Measurements from ENCODE around the gene KLHDC7A.
A peak's percentile ranks its signal among the peaks of the same experiment; 100 is the strongest.

The KLHDC7A gene

DNA sequence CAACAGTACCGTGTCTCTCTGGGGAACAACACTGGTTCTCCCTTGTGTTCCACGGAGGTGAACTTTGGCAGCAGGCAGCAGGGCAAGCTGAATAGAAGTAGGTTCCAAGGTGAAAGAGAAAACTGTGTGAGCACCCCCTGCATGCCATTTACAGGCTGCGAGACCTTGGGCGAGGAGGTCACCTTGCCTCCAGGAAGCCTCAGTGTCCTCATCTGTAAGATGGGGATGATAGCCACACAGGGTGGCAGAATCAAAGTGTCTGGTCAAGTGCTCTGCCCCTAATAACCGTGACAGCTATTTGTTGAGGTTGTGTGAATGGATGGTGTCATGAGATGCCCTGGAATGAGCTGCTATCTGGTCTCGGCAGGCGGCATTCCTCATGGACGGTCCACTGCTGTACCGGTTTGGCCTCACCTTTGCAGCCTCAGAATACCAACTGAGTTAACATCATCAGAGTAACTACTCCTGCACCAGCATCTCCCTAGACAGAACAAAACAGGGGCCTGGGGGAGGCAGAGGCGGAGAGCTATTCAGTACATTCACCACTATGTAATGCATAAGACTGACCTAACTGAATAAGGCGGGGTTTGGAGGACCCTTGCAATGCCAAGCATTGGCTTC, 7.4 kb upstream of the KLHDC7A start:
- no peak for DNase-seq

DNA sequence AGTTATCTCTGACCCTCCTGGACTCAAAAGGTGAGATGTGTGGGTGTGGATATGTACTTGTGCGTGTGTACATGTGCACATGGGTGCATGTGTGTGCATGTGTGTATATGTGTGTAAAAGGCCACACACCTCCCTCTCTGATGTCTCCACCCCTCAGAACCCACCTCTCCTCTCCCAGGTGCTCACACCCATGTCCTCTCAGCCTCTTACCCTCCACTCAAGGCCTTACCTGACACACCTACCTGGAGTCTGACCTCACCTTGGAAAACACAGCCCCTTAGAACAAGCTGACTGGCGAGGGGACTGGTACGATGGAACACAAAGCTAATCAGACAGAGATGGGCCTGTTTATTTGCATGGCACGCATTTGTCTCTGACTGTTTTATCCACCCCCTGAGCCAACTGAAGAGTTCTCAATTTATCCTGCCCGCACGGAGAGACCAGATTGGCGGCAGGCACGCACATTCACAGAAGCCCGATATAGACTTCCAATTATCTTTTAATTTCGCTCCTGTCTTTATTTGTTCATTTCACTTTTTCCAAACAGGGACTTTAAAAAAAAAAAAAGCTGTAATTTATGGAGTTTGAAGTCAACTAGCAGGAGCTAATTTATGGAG, 6.1 kb upstream of the KLHDC7A start:
- DNase-seq = no peak

DNA sequence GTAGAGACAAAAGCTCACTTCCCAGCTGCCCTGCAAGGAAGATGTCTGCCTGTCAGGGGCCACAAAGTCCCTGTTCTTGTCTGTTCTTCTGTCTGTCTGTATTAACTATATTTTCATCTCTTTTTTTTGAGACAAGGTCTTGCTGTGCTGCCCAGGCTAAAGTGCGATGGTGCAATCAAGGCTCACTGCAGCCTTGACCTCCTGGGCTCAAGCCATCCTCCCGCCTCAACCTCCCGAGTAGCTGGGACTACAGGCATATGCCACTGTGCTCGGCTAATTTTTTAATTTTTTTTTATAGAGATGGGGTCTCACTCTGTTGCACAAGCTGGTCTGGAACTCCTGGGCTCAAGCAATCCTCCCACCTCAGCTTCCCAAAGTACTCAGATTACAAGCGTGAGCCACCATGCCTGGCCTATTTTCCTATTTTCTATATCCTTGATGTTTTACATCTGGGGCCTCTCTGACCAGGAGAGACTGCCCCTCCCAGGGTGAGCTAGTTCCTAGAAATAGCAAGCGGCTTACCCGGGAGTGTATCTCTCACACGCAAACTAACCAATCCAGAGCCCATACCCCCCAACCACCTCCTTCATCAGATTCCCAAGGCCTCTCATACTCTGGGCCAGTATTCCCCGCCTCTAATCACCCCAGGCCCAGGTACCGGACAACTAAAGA, 5.4 kb upstream of the KLHDC7A start:
- no peak for DNase-seq

DNA sequence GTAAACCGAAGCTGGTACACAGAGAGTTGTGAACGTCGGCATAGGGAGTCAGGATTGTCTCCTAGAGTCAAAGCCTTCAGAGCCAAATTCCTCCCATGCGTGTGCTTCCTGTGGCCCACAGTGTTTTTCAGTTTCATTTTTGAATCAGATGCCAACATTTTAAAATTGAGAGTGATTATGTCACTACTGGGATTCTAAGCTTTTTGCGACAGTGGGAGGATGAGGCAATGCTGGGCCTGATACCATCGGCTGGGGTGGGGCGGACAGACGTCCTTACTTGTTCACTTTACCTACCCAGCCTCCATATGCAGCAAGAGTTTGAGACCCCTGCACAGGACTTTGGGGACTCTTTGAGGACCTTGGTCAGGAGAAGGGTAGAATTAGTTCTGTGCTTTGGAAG, 1.3 kb upstream of the KLHDC7A start:
- peak in 1 of 5 experiments; percentile 5 for DNase-seq

GRCh38 chr1:18481190-18481920, 625 bp downstream of the KLHDC7A start:
- DNase-seq = no peak

- no peak for DNase-seq
Measured at GRCh38 chr1:18481921-18482701, 1.4 kb downstream of the KLHDC7A start.

DNA sequence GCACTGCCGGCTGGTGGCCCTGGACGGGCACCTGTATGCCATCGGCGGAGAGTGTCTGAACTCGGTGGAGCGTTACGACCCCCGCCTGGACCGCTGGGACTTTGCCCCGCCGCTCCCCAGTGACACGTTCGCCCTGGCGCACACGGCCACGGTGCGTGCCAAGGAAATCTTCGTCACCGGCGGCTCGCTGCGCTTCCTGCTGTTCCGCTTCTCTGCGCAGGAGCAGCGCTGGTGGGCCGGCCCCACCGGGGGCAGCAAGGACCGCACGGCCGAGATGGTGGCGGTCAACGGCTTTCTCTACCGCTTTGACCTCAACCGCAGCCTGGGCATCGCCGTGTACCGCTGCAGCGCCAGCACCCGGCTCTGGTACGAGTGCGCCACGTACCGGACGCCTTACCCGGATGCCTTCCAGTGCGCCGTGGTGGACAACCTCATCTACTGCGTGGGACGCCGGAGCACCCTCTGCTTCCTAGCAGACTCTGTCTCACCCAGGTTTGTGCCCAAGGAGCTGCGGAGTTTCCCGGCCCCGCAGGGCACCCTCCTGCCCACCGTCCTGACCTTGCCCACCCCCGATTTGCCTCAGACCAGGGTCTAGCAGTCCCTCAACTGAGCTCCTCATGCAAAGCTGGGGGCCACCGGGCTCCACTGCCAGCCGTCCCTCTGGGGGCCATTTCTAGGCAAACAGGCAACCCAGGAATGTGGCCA, 2.1 kb downstream of the KLHDC7A start:
- DNase-seq = no peak

GRCh38 chr1:18484276-18484675, 3.5 kb downstream of the KLHDC7A start:
- DNase-seq = no peak

GRCh38 chr1:18484721-18485120, 4.0 kb downstream of the KLHDC7A start:
- no peak for DNase-seq

DNA sequence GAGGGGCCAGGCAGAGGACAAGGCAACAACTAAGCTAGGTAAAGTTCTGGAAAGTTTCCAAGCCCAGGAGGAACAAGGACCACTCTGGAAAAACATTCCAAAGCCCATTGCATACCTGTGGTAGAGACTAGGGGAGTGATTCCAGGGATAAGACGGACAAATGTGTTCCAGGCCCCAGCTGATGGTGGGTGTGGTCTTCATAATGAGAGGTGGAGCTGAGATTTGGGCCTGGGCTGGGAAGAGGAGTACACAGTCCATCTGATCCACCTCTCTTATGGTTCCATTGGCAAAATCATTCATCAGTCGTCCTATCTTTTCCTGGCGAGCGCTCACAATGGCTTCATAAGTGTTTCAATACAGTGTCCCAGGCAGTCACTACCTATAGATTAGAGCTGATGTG, 4.5 kb downstream of the KLHDC7A start:
- DNase-seq = no peak

DNA sequence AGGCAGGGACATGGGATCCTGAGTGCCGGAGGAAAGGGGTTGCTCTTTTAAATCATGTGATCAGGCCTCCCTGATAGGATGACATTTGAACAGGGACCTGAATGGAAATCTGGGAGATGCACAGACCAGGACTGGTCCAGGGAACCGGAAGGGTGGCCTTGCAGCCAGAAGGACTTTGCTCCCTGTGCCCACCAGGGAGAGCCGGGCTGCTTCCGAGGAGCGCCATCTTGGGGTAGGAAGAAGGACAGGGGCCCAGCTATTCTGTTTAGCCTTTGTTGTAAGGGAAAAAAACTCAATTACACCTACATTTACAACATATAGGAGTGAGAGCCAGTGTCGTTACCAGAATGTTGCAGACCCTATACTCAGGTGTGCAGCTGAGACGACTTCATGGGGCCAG, 5.5 kb downstream of the KLHDC7A start:
- DNase-seq = no peak

DNA sequence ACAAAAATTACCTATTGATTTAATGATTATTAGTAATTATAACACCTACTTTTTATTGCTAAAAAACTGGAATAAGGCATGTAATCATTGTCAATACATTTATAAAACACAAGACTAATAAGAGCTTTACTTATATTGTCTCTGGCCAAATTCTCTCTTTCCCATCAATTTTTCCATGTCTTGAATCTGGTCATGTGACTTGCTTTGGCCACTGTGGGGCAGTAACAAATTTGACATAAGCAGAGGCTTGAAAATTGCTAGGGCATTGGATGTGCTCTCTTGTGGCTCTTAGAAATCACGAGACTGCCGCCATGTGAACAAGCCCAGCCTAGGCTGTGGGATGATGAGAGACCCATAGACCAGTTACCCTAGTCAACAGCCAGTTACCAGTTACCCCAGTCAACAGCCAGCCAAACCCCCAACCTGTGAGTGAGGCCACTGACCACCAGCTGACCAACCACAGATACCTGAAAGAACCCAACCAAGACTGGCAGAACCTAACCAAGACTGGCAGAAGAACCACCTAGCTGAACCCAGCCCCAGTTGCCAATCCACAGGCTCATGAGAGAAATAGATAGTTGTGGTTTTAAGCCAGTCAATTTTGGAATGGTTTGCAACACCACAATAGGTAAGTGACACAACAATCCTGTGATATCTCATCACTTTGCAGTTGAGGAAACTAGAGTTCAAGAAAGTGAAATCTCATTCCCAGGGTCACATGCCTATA, 8.8 kb downstream of the KLHDC7A start:
- no peak for DNase-seq

GRCh38 chr1:18491168-18491567, 10.4 kb downstream of the KLHDC7A start:
- no peak for DNase-seq

GRCh38 chr1:18494304-18494703, 13.6 kb downstream of the KLHDC7A start:
- DNase-seq = no peak

DNA sequence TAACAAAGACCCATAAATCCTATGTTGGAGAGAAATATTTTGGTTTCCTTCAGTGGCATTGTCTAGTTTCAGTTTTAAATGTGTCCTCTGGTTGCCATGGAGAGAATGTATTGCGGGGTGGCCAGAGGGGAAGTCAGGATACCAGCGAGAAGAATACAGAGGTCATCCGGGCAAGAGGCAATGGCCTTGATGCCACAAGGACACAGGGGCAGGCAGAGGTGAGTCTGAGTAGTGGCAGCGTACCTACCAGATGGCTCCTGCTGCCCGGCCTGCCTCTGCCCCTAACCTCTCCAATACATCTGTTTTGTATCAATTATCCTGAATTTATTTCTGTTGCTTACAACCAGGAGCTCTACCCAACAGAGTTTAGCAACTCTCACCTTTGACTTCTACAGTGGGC, 14.9 kb downstream of the KLHDC7A start:
- DNase-seq = no peak

- DNase-seq = no peak
Measured at GRCh38 chr1:18496056-18496455, 15.3 kb downstream of the KLHDC7A start.

- DNase-seq = no peak
Measured at GRCh38 chr1:18496497-18497235, 15.9 kb downstream of the KLHDC7A start.

GRCh38 chr1:18501833-18502232, 21.1 kb downstream of the KLHDC7A start:
- DNase-seq = no peak

DNA sequence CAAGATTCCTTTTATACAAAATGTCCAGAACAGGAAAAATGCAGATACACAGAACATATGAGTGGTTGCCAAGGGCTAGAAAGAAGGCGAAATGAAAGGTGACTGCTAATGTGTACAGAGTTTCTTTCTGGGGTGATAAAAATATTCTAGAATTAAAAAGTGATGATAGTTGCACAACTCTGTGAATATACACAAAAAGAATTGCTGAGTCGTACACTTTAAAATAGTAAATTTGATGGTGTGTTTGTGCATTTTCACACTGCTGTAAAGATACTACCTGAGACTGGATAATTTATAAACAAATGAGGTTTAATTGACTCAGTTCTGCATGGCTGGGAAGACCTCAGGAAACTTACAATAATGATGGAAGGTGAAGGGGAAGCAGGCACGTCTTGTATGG, 23.9 kb downstream of the KLHDC7A start:
- DNase-seq = no peak

DNA sequence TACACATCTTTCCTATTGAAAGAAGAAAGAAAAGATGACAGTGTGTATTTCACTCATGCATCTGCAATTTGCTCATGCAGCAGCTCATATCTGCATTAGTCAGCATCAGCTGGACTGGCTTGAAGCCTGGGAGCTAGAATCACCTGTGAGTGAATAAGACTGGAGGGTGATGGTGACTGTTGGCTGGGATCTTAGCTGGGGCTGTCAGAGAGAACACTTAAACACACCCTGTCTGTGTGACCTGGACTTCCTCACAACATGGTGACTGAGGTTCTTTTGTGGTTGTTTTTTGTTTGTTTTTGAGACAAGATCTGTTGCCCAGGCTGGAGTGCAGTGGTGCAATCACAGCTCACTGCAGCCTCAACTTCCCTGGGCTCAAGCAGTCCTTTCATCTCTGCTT, 24.9 kb downstream of the KLHDC7A start:
- no peak for DNase-seq

DNA sequence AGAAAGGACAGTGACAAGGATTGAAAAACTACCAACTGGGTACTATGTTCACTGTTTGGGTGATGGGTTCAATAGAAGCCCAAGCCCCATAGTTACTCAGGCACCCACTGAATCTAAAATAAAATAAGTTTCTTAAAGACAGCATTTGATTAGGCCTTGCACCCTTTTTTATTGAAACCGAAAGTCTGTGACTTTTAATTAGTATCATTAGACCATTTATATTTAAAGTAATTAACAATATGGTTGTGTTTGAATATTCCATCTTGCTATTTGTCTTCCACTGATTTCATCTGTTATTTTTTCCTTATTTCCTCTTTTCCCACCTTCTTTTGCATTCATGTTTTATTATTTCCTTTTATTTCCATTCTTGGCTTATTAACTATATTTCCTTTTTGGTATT, 27.4 kb downstream of the KLHDC7A start:
- DNase-seq = no peak
